OCI-M1 (cell line): ENCODE measurements around the gene ATP11A.
"Not testable (repeated sequence)": the region's sequence is repeated elsewhere in the genome, so short reads cannot be mapped to it uniquely, and the experiment has no call there.

ENCODE experiments used
- DNase-seq: peaks from one replicate; lab custom pipeline; 2025; lab: John Stamatoyannopoulos, UW

Gene ATP11A

GRCh38 chr13:112880221-112880641, 190.4 kb downstream of the ATP11A start:
- DNase-seq, result no peak

GRCh38 chr13:112880976-112881540, 191.2 kb downstream of the ATP11A start:
- DNase-seq, result no peak

GRCh38 chr13:112881656-112882554, 192.1 kb downstream of the ATP11A start:
- no peak for DNase-seq

GRCh38 chr13:112882555-112883024, 192.8 kb downstream of the ATP11A start:
- no peak for DNase-seq

- no peak for DNase-seq
Measured at GRCh38 chr13:112883241-112883945, 193.6 kb downstream of the ATP11A start.

GRCh38 chr13:112884700-112885099, 194.9 kb downstream of the ATP11A start:
- not testable (repeated sequence) for DNase-seq

- no peak for DNase-seq
Measured at GRCh38 chr13:112885242-112885781, 195.5 kb downstream of the ATP11A start.

GRCh38 chr13:112885782-112886268, 196.0 kb downstream of the ATP11A start:
- no peak for DNase-seq

GRCh38 chr13:112887151-112887550, 197.3 kb downstream of the ATP11A start:
- no peak for DNase-seq

GRCh38 chr13:112887557-112887991, 197.7 kb downstream of the ATP11A start:
- no peak for DNase-seq

GRCh38 chr13:112888238-112889111, 198.6 kb downstream of the ATP11A start:
- DNase-seq, result no peak

GRCh38 chr13:112889351-112890290, 199.8 kb downstream of the ATP11A start:
- no peak for DNase-seq

- no peak for DNase-seq
Measured at GRCh38 chr13:112890316-112891145, 200.7 kb downstream of the ATP11A start.

- no peak for DNase-seq
Measured at GRCh38 chr13:112891477-112892401, 201.9 kb downstream of the ATP11A start.

GRCh38 chr13:112892426-112893206, 202.8 kb downstream of the ATP11A start:
- peak; percentile 41 for DNase-seq

- DNase-seq, result no peak
Measured at GRCh38 chr13:112893207-112893569, 203.3 kb downstream of the ATP11A start.
